Ovary (tissue), 1 donor: ENCODE results near the gene CRTC3.

Experiments used
- EP300 ChIP-seq: sonication (generic); formaldehyde crosslinking; IDR thresholded peaks from one replicate; pipeline ENCODE4 v1.6.1; 2017; ENCODE audit warnings: antibody characterized with exemption
- POLR2A ChIP-seq: fragments of 450-650 bp; IDR thresholded peaks from one replicate; pipeline ENCODE4 v1.6.1; 2017; ENCODE audit warnings: antibody characterized with exemption, mild to moderate bottlenecking, moderate library complexity

GRCh38 chr15:90496791-90497190 is 32.9 kb upstream of the CRTC3 start:
- TF ChIP-seq POLR2A: no peak
- no peak for TF ChIP-seq EP300
